AG08395 (cell line): ENCODE measurements around the gene MAPKAPK2.
"Not testable (repeated sequence)": the region's sequence is repeated elsewhere in the genome, so short reads cannot be mapped to it uniquely, and the experiment has no call there.

Source experiments
- DNase-seq: peaks from one replicate; pipeline ENCODE4 v3.0.0; 2012; ENCODE audit warnings: mixed read lengths, low spot score

Gene MAPKAPK2

DNA sequence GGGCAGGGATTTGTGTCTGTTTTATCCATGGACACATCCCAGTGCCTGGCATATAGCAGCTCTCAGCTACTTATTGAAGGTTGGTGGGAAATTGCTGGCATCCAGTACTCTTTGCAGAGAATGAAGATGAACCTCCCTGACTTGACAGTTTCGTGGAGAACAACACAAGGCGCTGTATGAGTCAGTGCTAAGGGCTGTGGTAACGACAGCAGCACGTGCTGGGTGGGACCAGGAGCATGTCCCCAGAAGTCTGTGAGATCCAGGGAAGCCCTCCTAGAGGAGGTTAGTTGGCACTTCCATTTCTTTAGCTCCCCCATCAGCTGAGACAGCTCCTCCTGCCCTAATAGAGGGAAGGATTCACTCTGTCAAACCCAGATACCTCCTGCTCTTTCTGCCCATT lies 60.0 kb downstream of the MAPKAPK2 start:
- peak; percentile 34 for DNase-seq

DNA sequence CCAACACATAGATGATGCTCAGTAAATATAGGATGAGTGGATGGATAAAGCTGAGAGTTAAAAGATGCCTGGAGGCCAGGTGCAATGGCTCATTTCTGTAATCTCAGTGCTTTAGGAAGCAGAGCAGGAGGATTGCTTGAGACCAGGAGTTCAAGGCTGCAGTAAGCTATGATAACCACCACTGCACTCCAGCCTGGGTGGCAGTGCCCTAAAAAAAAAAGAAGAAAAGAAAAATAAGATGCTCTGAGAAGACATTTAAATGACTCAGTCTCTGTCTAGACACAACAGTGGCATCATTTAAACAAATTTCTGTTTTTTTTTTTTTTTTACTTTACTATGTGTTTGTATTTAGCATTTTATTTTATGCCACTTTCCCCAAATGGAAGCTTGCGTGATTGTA lies 60.6 kb downstream of the MAPKAPK2 start:
- DNase-seq, result no peak

DNA sequence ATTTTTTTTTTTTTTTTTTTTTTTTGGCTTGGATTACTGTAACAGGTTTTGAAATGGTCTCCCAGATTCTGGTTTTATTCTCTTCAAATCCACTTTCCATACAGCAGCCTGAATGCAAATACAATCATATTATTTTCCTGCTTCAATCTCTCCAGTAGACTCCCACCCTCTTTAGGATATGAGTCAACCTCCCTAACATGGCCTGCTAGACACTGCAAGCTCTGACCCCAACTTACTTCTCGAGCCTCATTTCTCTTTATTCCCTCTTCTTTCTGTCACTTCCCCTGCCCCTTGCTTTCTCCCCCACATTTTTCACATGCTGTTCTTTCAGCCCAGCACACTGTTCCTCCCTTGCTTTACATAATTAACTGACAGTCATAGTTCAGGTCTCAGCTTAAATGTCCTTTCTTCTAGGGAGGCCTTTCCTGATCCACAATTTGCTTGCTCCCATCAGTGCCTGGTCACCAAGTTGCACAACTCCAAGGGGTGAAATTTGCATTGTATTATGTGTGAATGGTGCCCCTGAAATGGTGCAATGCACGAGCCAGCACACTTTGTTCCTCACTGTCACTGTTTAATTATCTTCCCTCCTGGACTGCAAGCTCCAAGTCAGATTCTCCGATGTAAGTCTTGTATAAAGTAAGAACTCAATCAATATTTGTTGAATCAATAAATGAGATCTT lies 63.8 kb downstream of the MAPKAPK2 start:
- DNase-seq, result no peak

DNA sequence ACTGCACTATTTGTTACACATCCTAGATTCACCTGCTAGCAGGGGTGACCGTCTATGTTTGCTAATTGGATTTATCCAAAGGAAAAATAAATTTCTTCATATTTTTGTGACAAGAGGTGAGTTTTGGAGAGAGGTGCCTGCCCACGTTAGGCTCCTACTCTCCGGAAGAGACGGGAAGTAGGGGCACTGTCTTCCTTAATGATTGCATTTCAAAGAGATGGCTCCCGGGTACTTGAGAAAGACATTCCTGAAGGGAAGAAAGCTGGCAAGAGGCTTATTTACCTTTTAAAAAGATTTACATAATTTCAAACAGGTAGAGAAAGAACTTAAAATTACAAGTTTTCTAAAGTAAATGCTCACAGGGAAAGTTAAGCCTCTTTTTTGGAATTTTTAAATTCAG lies 67.2 kb downstream of the MAPKAPK2 start:
- no peak for DNase-seq

GRCh38 chr1:206752481-206752880 lies 67.8 kb downstream of the MAPKAPK2 start:
- DNase-seq, result no peak

DNA sequence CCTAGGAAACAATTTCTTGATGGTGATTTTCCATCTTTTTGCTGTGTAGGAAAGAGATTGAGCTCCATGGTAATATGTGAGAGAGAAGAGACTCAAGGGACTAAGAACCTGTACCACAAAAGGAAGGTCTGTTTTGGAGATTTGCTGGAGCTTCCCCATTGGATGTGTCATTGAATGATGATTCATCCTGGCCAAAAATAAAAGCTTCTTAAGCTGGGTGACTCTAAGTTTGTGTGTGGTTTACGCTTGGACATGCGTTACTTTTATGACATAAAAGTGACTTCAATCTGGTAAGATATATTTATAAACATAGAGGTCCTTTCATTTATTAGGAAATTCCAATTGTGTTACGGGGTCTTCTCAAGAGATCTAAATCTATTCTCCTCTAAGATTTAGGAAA lies 68.4 kb downstream of the MAPKAPK2 start:
- DNase-seq, result peak; percentile 68

- peak; percentile 81 for DNase-seq
These were observed 69.3 kb downstream of the MAPKAPK2 start for GRCh38 chr1:206754011-206754410.

GRCh38 chr1:206757524-206758266 lies 73.0 kb downstream of the MAPKAPK2 start:
- no peak for DNase-seq

DNA sequence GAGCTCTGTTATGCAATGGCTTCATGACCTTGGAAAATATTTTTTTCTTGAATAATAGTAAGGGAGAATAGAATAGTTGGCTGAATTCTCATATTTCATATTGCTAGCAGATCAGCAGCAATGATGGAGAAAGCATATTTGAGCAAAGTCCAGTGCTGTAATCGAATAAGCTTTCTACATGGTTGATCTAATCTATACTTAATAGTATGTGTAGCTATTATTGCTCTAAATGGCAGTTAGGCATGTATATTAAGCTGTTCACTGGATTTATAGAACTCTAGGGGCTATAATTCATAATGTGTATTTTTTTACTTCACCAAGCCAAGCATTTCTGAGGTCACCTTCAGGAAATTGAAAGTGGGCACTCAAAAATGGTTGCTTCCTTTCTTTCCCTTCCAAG lies 75.9 kb downstream of the MAPKAPK2 start:
- DNase-seq, result no peak

DNA sequence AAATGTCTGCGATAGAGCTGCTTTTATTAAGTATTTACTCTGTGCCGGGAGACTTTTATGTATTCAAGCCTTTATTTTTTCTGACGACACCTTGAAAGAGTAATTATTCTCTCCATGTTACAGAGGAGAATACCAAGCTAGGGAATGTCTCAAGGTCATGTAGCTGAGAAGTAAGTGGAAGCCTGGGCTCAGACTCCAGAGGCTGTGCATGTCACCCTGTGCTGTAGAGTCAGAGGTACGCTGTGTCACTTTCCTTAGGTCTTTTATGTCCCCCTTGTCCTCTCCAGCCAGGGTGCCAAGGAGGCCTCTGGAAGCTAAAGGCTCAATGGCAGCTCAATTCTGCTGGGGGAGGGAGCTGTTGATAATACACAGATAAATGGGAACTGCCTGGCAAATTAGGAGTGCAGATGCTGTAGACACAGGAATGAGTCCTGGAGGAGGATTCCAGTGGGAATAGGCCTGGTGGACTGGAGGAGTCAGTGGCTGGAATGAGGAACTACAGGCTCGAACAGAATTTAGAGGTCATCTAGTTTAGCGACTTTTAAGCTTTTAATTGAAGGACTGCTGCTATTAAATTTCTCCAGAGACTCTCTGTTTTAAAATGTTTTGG lies 76.6 kb downstream of the MAPKAPK2 start:
- DNase-seq, result peak; percentile 41

- not testable (repeated sequence) for DNase-seq
These were observed 78.1 kb downstream of the MAPKAPK2 start for GRCh38 chr1:206762741-206763364.

DNA sequence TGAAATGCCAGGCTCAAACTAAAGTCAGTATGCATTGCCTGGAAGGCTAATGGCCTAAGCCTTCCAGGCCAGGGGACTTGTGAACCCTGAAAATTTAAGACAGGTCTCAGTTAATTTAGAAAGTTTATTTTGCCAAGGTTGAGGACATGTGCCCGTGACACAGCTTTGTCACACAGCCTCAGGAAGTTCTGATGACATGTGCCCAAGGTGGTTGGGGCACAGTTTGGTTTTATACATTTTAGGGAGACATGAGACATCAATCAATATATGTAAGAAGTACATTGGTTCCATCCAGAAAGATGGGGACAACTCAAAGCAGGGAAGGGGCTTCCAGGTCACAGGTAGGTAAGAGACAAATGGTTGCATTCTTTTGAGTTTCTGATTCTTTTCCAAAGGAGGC lies 81.1 kb downstream of the MAPKAPK2 start:
- DNase-seq, result not testable (repeated sequence)

DNA sequence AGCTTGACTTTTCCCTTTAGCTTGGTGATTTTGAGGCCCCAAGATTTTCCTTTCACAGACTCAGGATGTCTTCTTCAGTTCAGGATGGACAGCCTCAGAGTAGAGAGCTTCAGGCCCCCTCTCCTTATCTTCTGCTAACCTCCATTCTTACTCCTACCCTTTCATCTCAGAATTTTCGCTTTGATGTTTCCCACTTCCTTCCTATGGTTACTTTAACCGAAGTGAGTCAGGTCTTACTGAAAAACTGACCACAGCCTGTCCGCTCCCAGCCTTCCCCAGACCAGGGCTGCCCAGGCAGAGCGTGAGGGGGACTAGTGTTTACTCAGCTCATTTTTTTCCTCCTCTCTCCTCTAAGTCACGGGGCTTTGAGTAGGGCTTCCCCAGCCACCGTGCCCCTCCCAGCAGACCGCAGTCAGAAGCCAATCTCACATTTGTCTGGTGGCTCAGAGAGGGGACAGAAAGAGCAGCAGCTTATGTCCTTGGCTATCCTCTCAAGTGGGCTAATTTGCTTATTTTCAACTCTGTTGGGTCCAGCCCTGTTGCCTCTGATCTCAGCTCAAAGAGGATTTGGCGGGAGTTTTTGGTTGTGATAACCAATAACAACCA lies 81.6 kb downstream of the MAPKAPK2 start:
- peak; percentile 66 for DNase-seq

DNA sequence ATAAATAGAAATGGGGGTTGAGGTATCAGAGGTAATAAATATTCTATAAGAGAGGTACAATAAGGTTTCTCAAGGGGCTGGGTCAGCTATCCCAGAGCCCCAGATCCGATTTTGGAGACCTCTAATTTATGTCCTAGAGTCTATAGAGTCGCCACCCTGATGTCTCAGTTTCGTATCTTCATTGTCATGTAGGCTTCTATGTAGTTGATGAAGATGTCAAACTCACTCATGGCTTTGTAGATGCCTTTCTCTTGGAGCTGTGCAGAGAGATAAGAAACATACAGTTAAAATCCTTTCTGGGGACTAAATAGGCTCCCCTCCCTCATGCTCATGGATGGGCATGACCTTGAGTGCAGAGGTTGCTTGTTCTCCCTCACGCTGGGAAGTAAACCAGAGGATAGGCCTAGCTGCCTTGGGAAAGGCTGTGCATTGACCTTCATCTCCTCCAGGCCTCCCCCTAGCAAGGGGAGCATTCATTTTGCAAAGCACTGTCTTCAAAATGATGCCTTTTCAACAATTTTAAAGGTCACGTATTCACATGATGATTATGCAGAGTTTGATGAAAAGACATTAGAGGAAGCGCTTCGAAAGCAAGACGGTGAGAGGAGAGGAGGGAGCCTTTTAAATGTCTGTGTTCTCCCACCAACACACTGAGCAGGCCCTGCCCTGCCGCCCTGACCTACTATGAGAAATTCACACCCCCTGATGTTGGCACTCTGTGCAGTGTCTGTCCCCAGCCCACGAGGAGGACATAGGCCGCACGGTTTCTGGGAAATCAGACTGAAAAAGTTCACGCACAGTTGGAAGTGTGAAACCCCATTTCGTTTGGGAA lies 84.0 kb downstream of the MAPKAPK2 start:
- DNase-seq, result no peak

DNA sequence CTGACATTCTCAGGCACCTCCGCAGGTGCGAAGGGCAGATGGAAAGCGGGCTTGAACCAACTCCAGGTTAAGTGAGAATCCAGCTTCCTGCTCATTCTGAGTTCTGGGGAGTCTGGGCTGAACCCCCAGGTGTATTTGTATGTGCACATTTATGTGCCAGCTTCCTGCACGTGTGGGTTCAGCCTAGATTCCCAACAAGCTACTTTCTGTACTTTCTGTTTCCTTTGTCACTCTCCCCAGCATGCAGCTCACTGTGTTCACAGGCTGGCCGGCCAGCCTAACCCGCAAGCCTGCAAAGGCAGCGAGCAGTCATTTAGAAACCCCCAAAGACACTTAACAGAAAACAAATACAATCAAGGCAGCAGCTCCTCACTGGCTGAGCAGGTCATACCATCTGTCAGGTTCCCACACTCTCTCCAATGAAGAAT lies 84.6 kb downstream of the MAPKAPK2 start:
- no peak for DNase-seq

GRCh38 chr1:206770531-206771337 lies 86.0 kb downstream of the MAPKAPK2 start, which contains the start of gene IL19:
Gene IL19, plus strand, starts transcription at chr1:206770773. Its CDS starts 65,890 bp downstream, at chr1:206836663.
- peak; percentile 19 for DNase-seq

GRCh38 chr1:206771338-206771692 lies 86.6 kb downstream of the MAPKAPK2 start:
- DNase-seq, result no peak

DNA sequence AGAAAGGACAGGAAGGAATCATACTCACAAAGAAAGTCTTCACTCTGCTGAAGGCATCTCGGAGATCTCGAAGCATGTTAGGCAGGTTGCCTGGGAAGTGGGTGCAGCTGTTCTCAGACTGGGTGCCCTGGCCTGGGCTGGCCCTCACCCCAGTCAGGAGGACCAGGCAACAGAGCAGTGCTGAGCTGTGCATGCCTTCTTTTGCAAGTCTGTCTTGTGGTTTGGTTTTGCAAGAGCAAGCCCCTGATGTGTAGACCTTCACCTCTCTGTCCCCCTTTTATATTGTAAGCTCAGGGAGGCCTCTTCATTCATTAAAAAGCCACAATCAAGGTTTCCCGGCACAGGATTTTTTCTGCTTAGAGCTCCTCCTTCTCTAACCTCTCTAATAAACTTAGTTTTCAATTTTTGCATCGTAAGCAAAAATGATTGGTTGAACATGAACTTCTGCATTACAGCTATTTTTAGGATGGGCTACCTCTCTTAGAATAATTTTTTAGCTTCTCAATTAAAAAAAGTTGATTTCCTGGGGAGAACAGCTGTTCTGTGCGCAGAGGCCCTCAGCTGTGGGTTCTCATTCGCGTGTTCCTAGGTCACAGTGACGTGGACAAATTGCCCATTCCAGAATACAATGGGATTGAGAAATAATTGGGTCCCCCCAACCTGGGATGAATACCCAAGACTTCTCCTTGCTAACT lies 87.7 kb downstream of the MAPKAPK2 start, which contains the start of gene IL10:
Gene IL10 (minus strand): TSS at position 252 of the 695 bp plus-strand sequence. CDS start 59 bp downstream, at position 193.
- no peak for DNase-seq

- no peak for DNase-seq
These were observed 89.4 kb downstream of the MAPKAPK2 start for GRCh38 chr1:206774093-206774492.

DNA sequence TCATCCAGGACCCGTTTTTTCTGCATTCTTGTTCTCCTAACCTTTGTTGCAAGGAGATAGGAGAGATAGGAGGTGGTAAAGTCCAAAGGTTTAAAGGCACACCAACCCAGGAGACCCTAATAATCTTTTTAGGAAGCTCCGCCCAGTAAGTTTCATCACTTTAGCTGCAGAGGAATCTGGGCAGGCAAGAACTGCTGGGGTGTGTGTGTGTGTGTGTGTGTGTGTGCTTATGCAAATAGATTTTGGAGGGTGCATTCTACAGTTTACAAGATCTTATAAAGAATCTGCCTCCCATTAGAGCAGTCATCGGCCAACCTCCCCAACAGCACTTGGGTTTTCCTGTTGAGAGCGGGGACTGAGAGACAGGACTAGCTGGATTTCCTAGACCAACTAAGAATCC lies 91.5 kb downstream of the MAPKAPK2 start:
- DNase-seq, result no peak
